GM19463 (cell line): ENCODE data around the gene RTN3.
"Not testable (repeated sequence)": the region's sequence is repeated elsewhere in the genome, so short reads cannot be mapped to it uniquely, and the experiment has no call there.

Experiments used
- ATAC-seq: cut with Tn5 transposase; IDR thresholded peaks from one replicate; pipeline ENCODE4 v1.9.1; 2021; ENCODE audit warnings: mild to moderate bottlenecking, moderate library complexity; ENCODE audit not compliant: unreplicated experiment

The RTN3 gene

GRCh38 chr11:63681321-63682065, at the start of gene RTN3:
RTN3 (plus strand) TSS chr11:63681500; CDS start chr11:63681637, 137 bp downstream.
- ATAC-seq: peak; percentile 85

GRCh38 chr11:63635762-63636465, 45.4 kb upstream of the RTN3 start:
- no peak for ATAC-seq

GRCh38 chr11:63638436-63638835, 42.9 kb upstream of the RTN3 start:
- not testable (repeated sequence) for ATAC-seq

GRCh38 chr11:63639199-63639832, 42.0 kb upstream of the RTN3 start:
- ATAC-seq: no peak

GRCh38 chr11:63641727-63642126, 39.6 kb upstream of the RTN3 start:
- no peak for ATAC-seq

GRCh38 chr11:63643205-63643604, 38.1 kb upstream of the RTN3 start:
- no peak for ATAC-seq

GRCh38 chr11:63652671-63653070, 28.6 kb upstream of the RTN3 start:
- no peak for ATAC-seq

GRCh38 chr11:63660972-63661371, 20.3 kb upstream of the RTN3 start:
- ATAC-seq: no peak

GRCh38 chr11:63663809-63664208, 17.5 kb upstream of the RTN3 start:
- no peak for ATAC-seq

- no peak for ATAC-seq
Measured at GRCh38 chr11:63666874-63667273, 14.4 kb upstream of the RTN3 start.

- ATAC-seq: no peak
Measured at GRCh38 chr11:63667995-63668795, 13.1 kb upstream of the RTN3 start.

GRCh38 chr11:63670096-63670432, 11.2 kb upstream of the RTN3 start:
- no peak for ATAC-seq

- peak; percentile 40 for ATAC-seq
Measured at GRCh38 chr11:63670433-63671321, 10.6 kb upstream of the RTN3 start.

- ATAC-seq: peak; percentile 87
Measured at GRCh38 chr11:63671322-63672155, 9.8 kb upstream of the RTN3 start, which contains the start of gene ATL3. ATL3 (minus strand) TSS chr11:63671376; CDS start chr11:63671335, 41 bp downstream.

GRCh38 chr11:63672156-63672463, 9.2 kb upstream of the RTN3 start:
- ATAC-seq: no peak

GRCh38 chr11:63672936-63673539, 8.3 kb upstream of the RTN3 start:
- ATAC-seq: no peak

GRCh38 chr11:63673579-63673978, 7.7 kb upstream of the RTN3 start:
- no peak for ATAC-seq

- ATAC-seq: no peak
Measured at GRCh38 chr11:63680834-63681320, 423 bp upstream of the RTN3 start.
